ELR (cell line): Measurements from ENCODE around the gene DNAJA3.

ENCODE experiments used
- DNase-seq: peaks from one replicate; pipeline ENCODE4 v3.0.0-alpha.2; 2015; ENCODE audit warnings: low read depth

The DNAJA3 gene

GRCh38 chr16:4407543-4408322, 17.9 kb upstream of the DNAJA3 start:
- peak; percentile 84 for DNase-seq

GRCh38 chr16:4408323-4408690, 17.4 kb upstream of the DNAJA3 start:
- no peak for DNase-seq

- no peak for DNase-seq
These were observed 16.4 kb upstream of the DNAJA3 start for GRCh38 chr16:4409081-4409932.

- peak; percentile 86 for DNase-seq
These were observed 15.2 kb upstream of the DNAJA3 start for GRCh38 chr16:4410335-4411075.

- DNase-seq: no peak
These were observed 14.0 kb upstream of the DNAJA3 start for GRCh38 chr16:4411684-4412083.

DNA sequence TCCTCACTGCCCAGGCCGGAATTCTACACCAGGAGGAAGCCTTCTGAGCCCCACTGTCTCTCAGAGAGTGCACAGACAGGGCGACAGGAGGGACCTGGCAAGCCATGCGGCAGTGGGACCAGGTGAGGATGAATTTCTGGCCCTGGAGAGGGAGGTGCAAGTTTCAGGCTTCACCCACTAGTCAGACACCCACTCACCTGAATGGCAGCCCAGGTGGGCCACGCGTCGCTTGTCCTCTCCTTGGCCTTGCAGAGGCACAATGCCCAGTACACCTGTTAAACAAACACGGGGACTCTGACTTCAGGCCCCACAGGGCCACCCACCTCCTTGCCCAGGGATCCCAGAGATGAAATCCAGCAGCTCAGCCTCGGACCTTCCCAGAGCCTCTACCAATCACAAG, 13.5 kb upstream of the DNAJA3 start:
- no peak for DNase-seq

- no peak for DNase-seq
These were observed 12.8 kb upstream of the DNAJA3 start for GRCh38 chr16:4412854-4413253.

DNA sequence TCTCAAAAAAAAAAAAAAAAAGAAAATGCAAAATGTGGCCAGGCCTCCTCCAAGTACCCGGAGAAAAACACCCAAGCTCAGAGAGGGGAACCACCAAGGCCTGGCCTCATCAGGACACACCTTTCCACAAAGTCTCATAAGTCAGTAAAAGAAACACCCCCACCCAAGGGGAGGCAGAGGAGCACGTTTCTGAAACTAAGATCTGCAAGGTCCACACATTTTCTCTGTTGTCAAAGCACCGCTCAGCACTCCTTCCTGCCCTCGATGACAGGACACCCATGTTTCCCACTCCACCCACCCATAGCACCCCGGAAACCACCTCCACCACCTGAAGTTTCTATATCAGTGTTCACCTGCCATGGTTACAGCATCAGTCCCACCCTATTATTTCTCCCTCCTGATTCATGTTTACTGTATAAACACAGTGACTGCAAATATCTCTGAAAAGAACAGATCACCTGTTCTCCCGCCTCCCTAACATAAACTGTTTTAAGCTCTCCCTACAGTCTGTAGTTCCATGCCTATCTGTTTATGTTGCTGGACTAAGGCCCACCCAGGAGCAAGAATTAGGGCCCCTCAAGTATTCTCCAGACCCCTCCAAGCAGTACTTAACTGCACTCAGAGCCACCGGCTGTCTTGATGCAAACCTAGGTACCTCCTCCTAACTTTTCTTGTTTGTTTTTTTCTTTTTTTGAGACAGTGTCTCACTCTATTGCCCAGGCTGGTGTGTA, 11.3 kb upstream of the DNAJA3 start:
- no peak for DNase-seq

GRCh38 chr16:4415538-4416199, 10.0 kb upstream of the DNAJA3 start:
- peak; percentile 42 for DNase-seq

DNA sequence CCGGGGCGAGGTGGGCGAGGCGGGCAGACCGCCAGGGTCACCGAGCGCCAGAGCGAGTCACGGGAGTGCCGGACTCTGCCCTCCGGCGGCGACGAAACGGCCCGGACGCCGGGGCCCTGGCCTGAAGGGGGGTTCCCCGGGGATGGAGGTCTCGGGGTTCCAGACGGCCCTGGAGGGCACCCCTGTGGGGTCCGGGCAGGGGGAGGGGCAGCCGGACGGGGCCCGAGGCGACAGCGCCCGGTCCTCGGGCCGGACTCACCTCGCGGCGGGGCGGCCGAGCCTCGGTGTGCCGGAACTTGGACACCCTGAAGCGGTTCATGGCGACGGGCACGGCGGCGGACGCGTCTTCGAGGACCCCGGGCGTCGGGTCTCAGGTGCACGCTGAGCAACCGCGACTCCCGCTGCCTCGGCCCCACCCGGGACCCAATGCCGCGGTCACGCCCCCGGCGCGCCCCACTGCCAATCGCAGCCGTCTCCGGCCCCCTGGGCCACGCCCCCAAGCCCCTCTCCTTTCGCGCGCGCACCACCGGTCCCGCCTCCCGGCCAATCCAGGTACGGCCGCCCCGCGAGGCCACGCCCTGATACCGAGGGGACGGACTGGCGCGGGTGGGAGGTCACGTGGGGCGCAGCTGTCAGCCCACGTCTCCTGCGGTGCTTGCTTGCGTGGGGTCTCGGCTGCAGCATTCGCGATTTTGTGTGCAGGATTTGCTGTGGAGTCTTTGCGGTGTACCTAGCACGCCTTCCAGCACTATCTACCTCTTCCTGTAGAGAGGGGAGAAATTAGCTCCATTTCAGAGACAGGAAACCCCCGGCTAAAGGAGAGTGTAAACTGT, 9.3 kb upstream of the DNAJA3 start, which contains the start of gene CORO7:
CORO7 (minus strand) TSS at position 397 of the 833 bp plus-strand sequence; CDS start at position 319, 78 bp downstream.
- DNase-seq: peak; percentile 88

DNA sequence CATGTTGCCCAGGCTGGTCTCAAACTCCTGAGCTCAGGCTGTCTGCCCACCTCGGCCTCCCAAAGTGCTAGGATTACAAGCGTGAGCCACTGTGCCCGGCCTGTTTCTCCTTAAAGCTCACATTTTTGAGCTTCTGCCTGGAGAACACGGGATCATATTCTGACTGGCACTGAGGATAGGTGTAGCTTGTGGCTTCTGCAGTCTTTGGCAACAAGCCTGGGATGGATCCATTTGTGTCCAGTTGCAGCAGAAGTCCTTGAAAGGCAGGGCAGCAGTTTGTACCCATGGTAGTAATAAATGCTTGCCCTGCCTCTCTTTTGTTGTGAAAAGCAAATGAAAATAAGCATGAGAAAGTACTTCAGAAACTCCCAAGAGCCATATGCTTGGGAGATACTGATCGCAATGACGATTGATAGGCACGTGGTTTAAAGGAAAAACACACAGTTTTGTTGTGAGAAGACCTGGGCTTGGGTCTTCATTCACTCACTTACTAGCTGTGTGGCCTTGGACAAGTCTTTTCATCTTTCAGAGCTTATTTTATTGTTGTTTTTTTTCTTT, 6.2 kb upstream of the DNAJA3 start:
- no peak for DNase-seq

GRCh38 chr16:4420505-4421105, 5.1 kb upstream of the DNAJA3 start:
- DNase-seq: no peak

DNA sequence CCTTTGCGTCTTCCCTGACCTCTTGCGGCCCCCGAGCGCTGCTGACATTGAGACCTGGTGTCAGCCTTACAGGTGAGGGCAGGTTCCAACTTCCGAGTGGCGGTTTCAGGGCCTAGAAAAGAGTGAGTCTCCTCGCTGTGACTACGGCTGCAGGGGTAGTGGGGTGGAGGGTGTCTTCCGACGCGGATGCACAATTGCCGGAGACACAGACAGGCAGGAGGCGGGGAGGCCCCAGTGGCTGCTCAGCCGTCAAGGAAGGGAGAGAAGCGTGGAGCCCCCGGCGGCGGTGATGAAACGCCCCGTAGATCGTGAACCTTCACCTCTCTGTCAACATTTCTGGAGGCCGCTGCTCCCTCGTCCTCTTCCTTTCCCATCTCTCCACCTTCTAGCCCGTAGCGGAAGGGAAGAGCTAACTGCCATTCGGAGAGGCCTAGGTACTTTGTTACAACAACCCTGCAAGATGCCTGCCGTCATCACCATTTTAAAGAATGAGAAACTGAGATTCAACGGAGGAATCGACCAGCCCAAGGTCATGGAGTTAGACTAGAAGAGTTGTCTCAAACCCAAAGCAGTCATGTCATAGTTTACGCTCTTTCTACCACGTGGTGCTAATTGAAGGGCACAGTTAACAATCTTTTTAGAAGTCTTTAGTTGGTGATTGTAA, 485 bp downstream of the DNAJA3 start:
- peak; percentile 37 for DNase-seq

- DNase-seq: no peak
These were observed 1.2 kb downstream of the DNAJA3 start for GRCh38 chr16:4426722-4427372.

DNA sequence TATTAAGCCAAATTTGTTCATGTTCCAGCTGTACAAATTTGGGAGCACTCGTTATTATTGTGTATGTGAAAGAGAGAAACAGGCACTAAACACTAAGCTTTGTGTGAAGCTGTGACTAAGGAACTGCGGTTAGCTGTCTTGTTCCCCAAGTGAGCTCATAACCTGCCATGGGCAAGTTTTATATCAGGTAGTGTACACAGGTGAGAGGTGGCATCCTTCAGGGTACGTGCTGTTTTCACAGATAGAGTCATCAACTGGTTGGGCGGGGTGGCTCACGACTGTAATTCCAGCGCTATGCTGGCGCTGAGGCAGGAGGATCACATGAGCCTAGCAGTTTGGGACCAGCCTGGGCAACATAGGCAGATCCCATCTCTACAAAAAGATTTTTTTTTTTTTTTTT, 2.8 kb downstream of the DNAJA3 start:
- no peak for DNase-seq

- no peak for DNase-seq
These were observed 5.4 kb downstream of the DNAJA3 start for GRCh38 chr16:4431023-4431422.

DNA sequence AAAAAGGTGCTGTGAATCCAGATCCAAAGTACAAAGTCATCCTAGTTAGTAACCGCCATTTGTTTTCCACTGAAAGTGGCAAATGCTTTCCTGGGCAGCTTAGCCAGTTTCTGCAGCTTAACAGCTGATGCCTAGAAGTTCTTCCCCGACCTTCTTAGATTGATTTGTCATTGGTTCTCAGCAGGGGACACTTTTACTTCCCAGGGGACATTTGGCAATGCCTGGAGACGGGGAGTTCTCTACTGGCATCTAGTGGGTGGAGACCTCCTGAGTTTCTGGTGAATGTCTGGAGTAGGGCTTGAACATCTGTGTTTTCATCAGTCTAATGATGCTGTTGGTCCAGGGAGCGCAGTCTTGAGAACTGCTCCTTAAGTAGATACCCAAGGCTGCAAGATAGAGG, 7.6 kb downstream of the DNAJA3 start:
- no peak for DNase-seq
